SK-N-DZ (cell line): ENCODE results near the gene NRDC. TPM values are rescaled to one million over a fixed set of nuclear protein-coding genes. Genes with fewer than 3 reads are reported as not detected.
"Not testable (repeated sequence)": the region's sequence is repeated elsewhere in the genome, so short reads cannot be mapped to it uniquely, and the experiment has no call there.

ENCODE experiments used
- DNase-seq: peaks from one replicate; pipeline ENCODE4 v3.0.0-alpha.2; 2015; ENCODE audit warnings: low spot score
- polyA plus RNA-seq, 2 experiments: library from polyadenylated mRNA; depleted of rRNA; stranded (reverse); fragments of >200 nt; gene quantifications; 2 replicates each; pipeline ENCODE4 v1.2.3, GENCODE V29; 2014

NRDC gene
- polyA plus RNA-seq (2014; cell fraction: cytosol; rRNA removed), result 37.5 and 45.2 TPM in 2 replicates
- polyA plus RNA-seq (2014; cell fraction: nucleus; rRNA removed), result 70.6 and 131 TPM in 2 replicates

GRCh38 chr1:51878616-51879336 is at the start of gene NRDC:
Gene NRDC (minus strand): TSS chr1:51878727. CDS start chr1:51878615, 112 bp downstream.
- peak; percentile 99 for DNase-seq

GRCh38 chr1:51927029-51927428 is 48.5 kb upstream of the NRDC start:
- no peak for DNase-seq

- DNase-seq, result no peak
Observed at GRCh38 chr1:51926171-51926812, 47.8 kb upstream of the NRDC start.

- no peak for DNase-seq
Observed at GRCh38 chr1:51924455-51924854, 45.9 kb upstream of the NRDC start.

GRCh38 chr1:51922040-51922439 is 43.5 kb upstream of the NRDC start:
- no peak for DNase-seq

GRCh38 chr1:51920130-51920529 is 41.6 kb upstream of the NRDC start:
- no peak for DNase-seq

- DNase-seq, result no peak
Observed at GRCh38 chr1:51919684-51920083, 41.2 kb upstream of the NRDC start.

GRCh38 chr1:51916587-51917405 is 38.3 kb upstream of the NRDC start:
- DNase-seq, result peak; percentile 20

GRCh38 chr1:51915951-51916350 is 37.4 kb upstream of the NRDC start:
- peak; percentile 25 for DNase-seq

- DNase-seq, result no peak
Observed at GRCh38 chr1:51912881-51913280, 34.4 kb upstream of the NRDC start.

GRCh38 chr1:51910221-51911000 is 31.9 kb upstream of the NRDC start:
- DNase-seq, result no peak

- DNase-seq, result no peak
Observed at GRCh38 chr1:51908499-51908898, 30.0 kb upstream of the NRDC start.

- DNase-seq, result no peak
Observed at GRCh38 chr1:51907079-51907702, 28.7 kb upstream of the NRDC start.

GRCh38 chr1:51906306-51907078 is 28.0 kb upstream of the NRDC start:
- DNase-seq, result no peak

GRCh38 chr1:51902456-51902855 is 23.9 kb upstream of the NRDC start:
- no peak for DNase-seq

- no peak for DNase-seq
Observed at GRCh38 chr1:51901151-51901550, 22.6 kb upstream of the NRDC start.

- no peak for DNase-seq
Observed at GRCh38 chr1:51899022-51899421, 20.5 kb upstream of the NRDC start.

GRCh38 chr1:51898090-51898734 is 19.7 kb upstream of the NRDC start:
- DNase-seq, result no peak

GRCh38 chr1:51897699-51898031 is 19.1 kb upstream of the NRDC start:
- no peak for DNase-seq

GRCh38 chr1:51894748-51895147 is 16.2 kb upstream of the NRDC start:
- DNase-seq, result not testable (repeated sequence)
